Choroid plexus epithelial cell (primary cell): ENCODE data around the gene WNT10A.
A peak's percentile ranks its signal among the peaks of the same experiment; 100 is the strongest.

Experiments used
- DNase-seq: peaks from one replicate; pipeline ENCODE4 v3.0.0-alpha.2; 2010; ENCODE audit warnings: low read depth
- H3K4me3 ChIP-seq: 2 replicates; pipeline ENCODE4 v1.5.1; 2011; ENCODE audit warnings: low read depth, mild to moderate bottlenecking, control low read depth, low read length, moderate library complexity
- CTCF ChIP-seq: conservative IDR thresholded peaks from 2 replicates; pipeline ENCODE4 v1.5.1; 2011; ENCODE audit warnings: low read depth, mild to moderate bottlenecking, control low read depth, inconsistent platforms, low read length, moderate library complexity

WNT10A gene

GRCh38 chr2:218898109-218898878 lies 17.6 kb downstream of the WNT10A start:
- peak; percentile 40 for DNase-seq
- TF ChIP-seq CTCF: peak; percentile 89
- no peak overlapping the region for H3K4me3 ChIP-seq

GRCh38 chr2:218899147-218899546 lies 18.5 kb downstream of the WNT10A start:
- DNase-seq: no peak
- no peak for TF ChIP-seq CTCF
- no peak overlapping the region for H3K4me3 ChIP-seq

- no peak overlapping the region for H3K4me3 ChIP-seq
- TF ChIP-seq CTCF: no peak
- no peak for DNase-seq
Observed at GRCh38 chr2:218902427-218902826, 21.8 kb downstream of the WNT10A start.

- TF ChIP-seq CTCF: no peak
- DNase-seq: no peak
- no peak overlapping the region for H3K4me3 ChIP-seq
Observed at GRCh38 chr2:218904176-218904575, 23.5 kb downstream of the WNT10A start.

- no peak for TF ChIP-seq CTCF
- DNase-seq: peak; percentile 78
- H3K4me3 ChIP-seq: peak overlapping the region; percentile 56
Observed at GRCh38 chr2:218908721-218909619, 28.3 kb downstream of the WNT10A start.

GRCh38 chr2:218910741-218911140 lies 30.1 kb downstream of the WNT10A start:
- no peak for TF ChIP-seq CTCF

More at GRCh38 chr2:218910741-218911140, 30.1 kb downstream of the WNT10A start:
- no peak for DNase-seq
- no peak overlapping the region for H3K4me3 ChIP-seq
